ENCODE results near the gene MYRF.
A peak's percentile ranks its signal among the peaks of the same experiment; 100 is the strongest.

GRCh38 chr11:61733120-61733978, 19.1 kb upstream of the MYRF start:
- peak; percentile 98 to 99 for TF ChIP-seq CTCF (IDR thresholded peaks at IDR 0.05)
- peak in 1 of 3 donors; percentile 61 for TF ChIP-seq POLR2AphosphoS5 (IDR thresholded peaks at IDR 0.05)
- no peak for TF ChIP-seq POLR2A (IDR thresholded peaks at IDR 0.05)
- TF ChIP-seq EP300 (IDR thresholded peaks at IDR 0.05), result no peak
